Fibroblast of lung (primary cell): ENCODE results near the gene NEK5. TPM values are rescaled to one million over a fixed set of nuclear protein-coding genes. Genes with fewer than 3 reads are reported as not detected.

Source experiments
- DNase-seq, 2 donors: peaks; one replicate each; pipeline versions ENCODE4 v3.0.0 to v3.0.0-alpha.2; 2010; ENCODE audit warnings: low read depth in 2 of 2
- H2AFZ ChIP-seq: 2 replicates; pipeline ENCODE4 v1.5.1; 2012; ENCODE audit warnings: low read length, control low read depth, inconsistent platforms
- H3K27ac ChIP-seq: 2 replicates; pipeline ENCODE4 v1.5.1; 2011; ENCODE audit warnings: low read length, control low read depth; ENCODE audit not compliant: insufficient read depth
- H3K27me3 ChIP-seq: 2 replicates; pipeline ENCODE4 v1.5.1; 2011; ENCODE audit warnings: mild to moderate bottlenecking, low read length; ENCODE audit not compliant: control insufficient read depth, insufficient read depth
- H3K36me3 ChIP-seq: 2 replicates; pipeline ENCODE4 v1.5.1; 2011; ENCODE audit warnings: low read length; ENCODE audit not compliant: control insufficient read depth, insufficient read depth
- H3K4me1 ChIP-seq: 2 replicates; pipeline ENCODE4 v1.5.1; 2011; ENCODE audit warnings: low read length; ENCODE audit not compliant: control insufficient read depth, insufficient read depth; ENCODE audit errors: extremely low read depth
- H3K4me2 ChIP-seq: 2 replicates; pipeline ENCODE4 v1.5.1; 2011; ENCODE audit warnings: low read length, control low read depth; ENCODE audit not compliant: insufficient read depth; ENCODE audit errors: extremely low read depth
- H3K4me3 ChIP-seq, 4 experiments: fragments of 200-600 bp in 1 of 4; sonication (generic) in 1 of 4; replicated peaks in 1 of 4; 2 replicates each; pipeline ENCODE4 v1.5.1; 2011 to 2016; ENCODE audit warnings: low read length in 4 of 4, low read depth in 3 of 4, mild to moderate bottlenecking in 3 of 4, control low read depth in 2 of 4, inconsistent platforms in 1 of 4, mixed read lengths in 1 of 4; ENCODE audit not compliant: insufficient read depth in 1 of 4; ENCODE audit errors: control extremely low read depth in 1 of 4
- H3K79me2 ChIP-seq: 2 replicates; pipeline ENCODE4 v1.5.1; 2012; ENCODE audit warnings: mild to moderate bottlenecking, low read length, inconsistent platforms; ENCODE audit not compliant: control insufficient read depth, insufficient read depth
- H3K9ac ChIP-seq: 2 replicates; pipeline ENCODE4 v1.5.1; 2011; ENCODE audit warnings: mild to moderate bottlenecking, low read length, control low read depth; ENCODE audit not compliant: insufficient read depth
- H3K9me3 ChIP-seq: 2 replicates; pipeline ENCODE4 v1.5.1; 2012; ENCODE audit warnings: low read depth, low read length; ENCODE audit not compliant: control insufficient read depth, insufficient read depth
- H4K20me1 ChIP-seq: 2 replicates; pipeline ENCODE4 v1.5.1; 2011; ENCODE audit warnings: low read length; ENCODE audit not compliant: control insufficient read depth, insufficient read depth; ENCODE audit errors: extremely low read depth
- CTCF ChIP-seq, 2 donors: IDR thresholded peaks in 1 of 2; conservative IDR thresholded peaks in 1 of 2; 1 replicate in 1 of 2; 2 replicates in 1 of 2; pipeline ENCODE4 v1.5.1; 2011 to 2012; ENCODE audit warnings: low read length in 2 of 2, control low read depth in 1 of 2, inconsistent platforms in 1 of 2, low read depth in 1 of 2, mild to moderate bottlenecking in 1 of 2
- EZH2 ChIP-seq: IDR thresholded peaks from 2 replicates; pipeline ENCODE4 v1.5.1; 2012; ENCODE audit warnings: low read length, control low read depth, mild to moderate bottlenecking; ENCODE audit errors: missing control alignments
- polyA plus RNA-seq, 2 donors: library from polyadenylated mRNA; depleted of rRNA in 1 of 2; stranded (reverse) in 1 of 2; unstranded in 1 of 2; fragments of >200 nt; gene quantifications; 2 replicates each; pipeline ENCODE4 v1.2.1, GENCODE V29; 2011 to 2012; ENCODE audit warnings: missing spikeins in 1 of 2
- total RNA-seq: library from RNA; depleted of rRNA; stranded (reverse); fragments of >200 nt; gene quantifications from 2 replicates; pipeline ENCODE4 v1.2.1, GENCODE V29; 2014

The NEK5 gene
- total and polyA plus RNA-seq, 2 donors (not counting 1 experiment from before 2014, with no cell fraction given): under 0.01 to 0.03 TPM

- no peak for TF ChIP-seq EZH2
- no peak for TF ChIP-seq CTCF (conservative IDR thresholded peaks at IDR 0.05 in 1 of 2, IDR thresholded peaks at IDR 0.05 in 1 of 2; ENCODE audit: low read depth in 1 of 2, low read length in 2 of 2)
- Histone ChIP-seq H3K36me3 (no peaks in the 10 kb centered on the region), H3K4me1 (no peaks in the 10 kb centered on the region), H3K4me2 (no peak overlapping the region), H3K4me3 (no peak overlapping the region), H2AFZ (no peak overlapping the region), H3K27ac (no peak overlapping the region), H3K79me2 (no peaks in the 10 kb centered on the region), H4K20me1 (no peaks in the 10 kb centered on the region), H3K9ac (no peak overlapping the region), H3K9me3 (no peaks in the 10 kb centered on the region), H3K27me3 (peaks cover 28% of the 10 kb centered on the region)
- no peak for DNase-seq
Observed at GRCh38 chr13:51997641-51998330, 131.1 kb downstream of the NEK5 start.

- Histone ChIP-seq H2AFZ (no peak overlapping the region), H3K79me2 (no peaks in the 10 kb centered on the region), H4K20me1 (no peaks in the 10 kb centered on the region), H3K9me3 (no peaks in the 10 kb centered on the region), H3K4me2 (no peak overlapping the region), H3K9ac (no peak overlapping the region), H3K36me3 (no peaks in the 10 kb centered on the region), H3K27me3 (peaks cover 28% of the 10 kb centered on the region), H3K27ac (no peak overlapping the region), H3K4me3 (no peak overlapping the region), H3K4me1 (no peaks in the 10 kb centered on the region)
- TF ChIP-seq EZH2: no peak
- no peak for TF ChIP-seq CTCF (conservative IDR thresholded peaks at IDR 0.05 in 1 of 2, IDR thresholded peaks at IDR 0.05 in 1 of 2; ENCODE audit: low read depth in 1 of 2, low read length in 2 of 2)
- DNase-seq: no peak
Observed at GRCh38 chr13:51997186-51997585, 131.7 kb downstream of the NEK5 start.

- DNase-seq: no peak
- H3K79me2 ChIP-seq: no peaks in the 10 kb centered on the region
- no peak overlapping the region for H2AFZ ChIP-seq
- H4K20me1 ChIP-seq: no peaks in the 10 kb centered on the region
- no peak overlapping the region for H3K4me2 ChIP-seq
- no peak overlapping the region for H3K4me3 ChIP-seq
- no peak for TF ChIP-seq CTCF (conservative IDR thresholded peaks at IDR 0.05 in 1 of 2, IDR thresholded peaks at IDR 0.05 in 1 of 2; ENCODE audit: low read depth in 1 of 2, low read length in 2 of 2)
- no peak for TF ChIP-seq EZH2
- no peak overlapping the region for H3K27ac ChIP-seq
- peaks cover 28% of the 10 kb centered on the region for H3K27me3 ChIP-seq
- no peaks in the 10 kb centered on the region for H3K9me3 ChIP-seq
- no peaks in the 10 kb centered on the region for H3K36me3 ChIP-seq
- H3K4me1 ChIP-seq: no peaks in the 10 kb centered on the region
- no peak overlapping the region for H3K9ac ChIP-seq
Observed at GRCh38 chr13:51996641-51997040, 132.2 kb downstream of the NEK5 start.
